B cell (primary cell): Measurements from ENCODE around the gene SEMA3G. TPM values are rescaled to one million over a fixed set of nuclear protein-coding genes. Genes with fewer than 3 reads are reported as not detected.

Experiments
- ATAC-seq: fragments of 200-7000 bp; cut with Tn5 transposase; one replicate; pipeline ENCODE4 v1.10.0; 2021; ENCODE audit warnings: low read depth, mild to moderate bottlenecking, moderate number of reproducible peaks, moderate library complexity
- CTCF ChIA-PET: fragments of 350-600 bp; sonication (Branson Sonifier 250); formaldehyde crosslinking; loops from one replicate; lab custom pipeline; 2021; ENCODE audit warnings: antibody characterized with exemption, inconsistent platforms; lab: Charles Lee
- POLR2A ChIA-PET: fragments of 350-600 bp; sonication (Branson Sonifier 250); formaldehyde crosslinking; loops from one replicate; lab custom pipeline; 2021; ENCODE audit warnings: antibody characterized with exemption; lab: Charles Lee
- DNase-seq: peaks from one replicate; pipeline ENCODE4 v3.0.0; 2013
- H2AFZ ChIP-seq: 2 replicates; pipeline ENCODE4 v1.6.1; 2012; ENCODE audit warnings: mild to moderate bottlenecking, low read depth, low read length; ENCODE audit not compliant: insufficient read depth, poor library complexity, severe bottlenecking
- H3K27ac ChIP-seq, 2 donors: 1 replicate in 1 of 2; 2 replicates in 1 of 2; pipeline ENCODE4 v1.5.1; 2012 to 2013; ENCODE audit warnings: low read length in 2 of 2, mild to moderate bottlenecking in 2 of 2, moderate library complexity in 1 of 2
- H3K27me3 ChIP-seq, 4 experiments: fragments of 200-600 bp in 1 of 4; sonication (generic) in 1 of 4; replicated peaks in 1 of 4; 1 replicate in 2 of 4; 2 replicates in 2 of 4; pipeline versions ENCODE4 v1.6.1 to v1.7.0; 2013 to 2016; ENCODE audit warnings: low read length in 3 of 4, mild to moderate bottlenecking in 2 of 4, mixed read lengths in 1 of 4, moderate library complexity in 1 of 4; ENCODE audit not compliant: insufficient read depth in 4 of 4, control insufficient read depth in 3 of 4; ENCODE audit errors: control extremely low read depth in 1 of 4
- H3K36me3 ChIP-seq, 2 experiments: replicated peaks in 1 of 2; 1 replicate in 1 of 2; 2 replicates in 1 of 2; pipeline versions ENCODE4 v1.6.1 to v1.7.1; 2013; ENCODE audit warnings: low read length in 1 of 2; ENCODE audit not compliant: insufficient read depth in 2 of 2, control insufficient read depth in 1 of 2; ENCODE audit errors: control extremely low read depth in 1 of 2, extremely low read depth in 1 of 2
- H3K4me1 ChIP-seq, 2 donors: fragments of 200-600 bp in 1 of 2; sonication (generic) in 1 of 2; 1 replicate in 1 of 2; 2 replicates in 1 of 2; pipeline versions ENCODE4 v1.5.1 to v1.6.1; 2013 to 2017; ENCODE audit warnings: low read length in 2 of 2; ENCODE audit not compliant: control insufficient read depth in 2 of 2, insufficient read depth in 2 of 2
- H3K4me2 ChIP-seq: replicated peaks from 2 replicates; pipeline ENCODE3; 2012; ENCODE audit warnings: mild to moderate bottlenecking, low read depth, low read length; ENCODE audit not compliant: poor library complexity, severe bottlenecking
- H3K4me3 ChIP-seq, 5 experiments: fragments of 200-600 bp in 1 of 5; sonication (generic) in 1 of 5; 1 replicate in 3 of 5; 2 replicates in 2 of 5; pipeline versions ENCODE4 v1.5.1 to v1.7.0; 2011 to 2016; ENCODE audit warnings: low read length in 4 of 5, mild to moderate bottlenecking in 4 of 5, low read depth in 2 of 5, control low read depth in 1 of 5, moderate library complexity in 1 of 5; ENCODE audit not compliant: insufficient read depth in 1 of 5; ENCODE audit errors: control extremely low read depth in 1 of 5, extremely low read depth in 1 of 5
- H3K79me2 ChIP-seq: fragments of 200-600 bp; sonication (generic); one replicate; pipeline ENCODE4 v1.6.0; 2016; ENCODE audit warnings: low read length; ENCODE audit not compliant: control insufficient read depth, insufficient read depth
- H3K9ac ChIP-seq: fragments of 200-600 bp; sonication (generic); 2 replicates; pipeline ENCODE4 v1.6.1; 2017; ENCODE audit warnings: mild to moderate bottlenecking, low read length, moderate library complexity
- H3K9me3 ChIP-seq, 3 donors: one replicate each; pipeline versions ENCODE4 v1.6.1 to v1.7.1; 2013; ENCODE audit warnings: low read length in 2 of 3; ENCODE audit not compliant: control insufficient read depth in 2 of 3, insufficient read depth in 1 of 3; ENCODE audit errors: control extremely low read depth in 1 of 3
- H4K20me1 ChIP-seq: 2 replicates; pipeline ENCODE4 v1.6.0; 2012; ENCODE audit warnings: mild to moderate bottlenecking, low read length; ENCODE audit not compliant: insufficient read depth, control insufficient read depth, poor library complexity, severe bottlenecking
- H3K27ac Mint-ChIP-seq: one replicate; pipeline ENCODE4 v1.8.0; 2021; ENCODE audit warnings: mixed read lengths
- H3K27me3 Mint-ChIP-seq: one replicate; pipeline ENCODE4 v1.8.0; 2021; ENCODE audit warnings: mixed read lengths
- H3K4me1 Mint-ChIP-seq: one replicate; pipeline ENCODE4 v1.8.0; 2021; ENCODE audit warnings: mixed read lengths
- H3K4me3 Mint-ChIP-seq: one replicate; pipeline ENCODE4 v1.8.0; 2021; ENCODE audit warnings: mixed read lengths
- H3K9me3 Mint-ChIP-seq: one replicate; pipeline ENCODE4 v1.8.0; 2022; ENCODE audit warnings: mixed read lengths; ENCODE audit not compliant: insufficient read depth
- CTCF ChIP-seq: fragments of 200-600 bp; IDR thresholded peaks from one replicate; pipeline ENCODE4 v1.8.0; 2022; ENCODE audit warnings: antibody characterized with exemption, mild to moderate bottlenecking
- EZH2 ChIP-seq: IDR thresholded peaks from 2 replicates; pipeline ENCODE4 v1.6.1; 2012; ENCODE audit warnings: borderline replicate concordance, low read depth, mild to moderate bottlenecking, moderate library complexity, low read length; ENCODE audit not compliant: insufficient read depth, poor library complexity, severe bottlenecking
- WGBS: methylation state at CpG from one replicate; pipeline ENCODE4 v1.1.5; 2013; ENCODE audit warnings: missing lambda C conversion rate; ENCODE audit not compliant: insufficient coverage; 5-methylcytosine and 5-hydroxymethylcytosine counted together
- intact Hi-C: fragments of 100-400 bp; cut with micrococcal nuclease; formaldehyde crosslinking; loops from one replicate; pipeline ENCODE4 v1.10.0; 2022
- polyA plus RNA-seq: library from polyadenylated mRNA; depleted of rRNA; stranded (reverse); fragments of >200 nt; gene quantifications from 2 replicates; pipeline ENCODE4 v1.2.3, GENCODE V29; 2012
- total RNA-seq, 2 donors: library from RNA; stranded (reverse); fragments of 120-200 nt in 1 of 2; gene quantifications; 1 replicate in 1 of 2; 2 replicates in 1 of 2; pipeline versions ENCODE4 v1.2.3 to v1.2.4, GENCODE V29; 2013 to 2022

Gene SEMA3G
- total and polyA plus RNA-seq, 2 donors (not counting 1 experiment from before 2014, with no cell fraction given) = 0.10 to 0.42 TPM

- TF ChIP-seq EZH2 = no peak
- no peak for TF ChIP-seq CTCF
- Mint-ChIP-seq H3K27me3 (no peaks in the 10 kb centered on the region), H3K27ac (no peak overlapping the region), H3K4me1 (no peaks in the 10 kb centered on the region), H3K9me3 (no peaks in the 10 kb centered on the region), H3K4me3 (no peak overlapping the region)
- ATAC-seq = no peak
- Histone ChIP-seq H2AFZ (no peak overlapping the region), H3K4me2 (no peak overlapping the region), H4K20me1 (no peaks in the 10 kb centered on the region), H3K9ac (no peak overlapping the region), H3K79me2 (no peaks in the 10 kb centered on the region), H3K36me3 (no peaks in the 10 kb centered on the region), H3K27me3 (peaks cover 0 to 7% (median 0%) of the 10 kb centered on the region in 4 experiments), H3K27ac (no peak overlapping the region), H3K4me1 (no peaks in the 10 kb centered on the region), H3K9me3 (peaks cover 0 to 4% (median 0%) of the 10 kb centered on the region in 3 donors), H3K4me3 (no peak overlapping the region)
- POLR2A ChIA-PET = interaction anchor here (0.6 kb wide), 1 partner anchor 19 kb away, joined by 6 read pairs; no protein-coding TSS in a partner anchor
- no peak for DNase-seq
- CTCF ChIA-PET = interaction anchor here (2.2 kb wide), 1 partner anchor 15 kb away, joined by 29 read pairs; the partner anchor contains the start of gene SEMA3G
- intact Hi-C loops = no loop called here
- WGBS = 88% methylated on average over 8 of the region's 10 CpGs
These were observed 13.3 kb downstream of the SEMA3G start for GRCh38 chr3:52431459-52432223.

- H3K4me1 Mint-ChIP-seq = no peaks in the 10 kb centered on the region
- ATAC-seq = no peak
- no peaks in the 10 kb centered on the region for H3K27me3 Mint-ChIP-seq
- Histone ChIP-seq H3K9ac (no peak overlapping the region), H3K79me2 (no peaks in the 10 kb centered on the region), H3K9me3 (peaks cover 0 to 4% (median 0%) of the 10 kb centered on the region in 3 donors), H3K27me3 (peaks cover 0 to 7% (median 0%) of the 10 kb centered on the region in 4 experiments), H3K4me3 (no peak overlapping the region), H4K20me1 (no peaks in the 10 kb centered on the region), H3K4me1 (no peaks in the 10 kb centered on the region), H3K36me3 (no peaks in the 10 kb centered on the region), H3K4me2 (no peak overlapping the region), H3K27ac (no peak overlapping the region), H2AFZ (no peak overlapping the region)
- WGBS = 88% methylated on average over 1 of the region's 9 CpGs
- no peak overlapping the region for H3K27ac Mint-ChIP-seq
- CTCF ChIA-PET = interaction anchor here (2.2 kb wide), 1 partner anchor 16 kb away, joined by 29 read pairs; the partner anchor contains the start of gene SEMA3G
- intact Hi-C loops = no loop called here
- no peak for DNase-seq
- POLR2A ChIA-PET = no interaction called here
- no peak overlapping the region for H3K4me3 Mint-ChIP-seq
- TF ChIP-seq CTCF (no peak), EZH2 (no peak)
- no peaks in the 10 kb centered on the region for H3K9me3 Mint-ChIP-seq
These were observed 14.5 kb downstream of the SEMA3G start for GRCh38 chr3:52430416-52430810.
